Ishikawa (cell line): ENCODE data around the gene TMEM253.
A peak's percentile ranks its signal among the peaks of the same experiment; 100 is the strongest.

ENCODE experiments used
- CEBPB ChIP-seq: IDR thresholded peaks from 2 replicates; pipeline ENCODE4 v1.6.1; 2012
- CREB1 ChIP-seq: IDR thresholded peaks from 2 replicates; pipeline ENCODE4 v1.6.1; 2012; ENCODE audit warnings: low read depth
- EGR1 ChIP-seq: IDR thresholded peaks from 2 replicates; pipeline ENCODE4 v1.6.1; 2012
- EP300 ChIP-seq: IDR thresholded peaks from 2 replicates; pipeline ENCODE4 v1.6.1; 2012; ENCODE audit warnings: borderline replicate concordance
- FOXM1 ChIP-seq: IDR thresholded peaks from 2 replicates; pipeline ENCODE4 v1.6.1; 2012; ENCODE audit warnings: low read depth, borderline replicate concordance
- MAX ChIP-seq: IDR thresholded peaks from 2 replicates; pipeline ENCODE4 v1.6.1; 2012
- NFIC ChIP-seq: IDR thresholded peaks from 2 replicates; pipeline ENCODE4 v1.6.1; 2012
- RAD21 ChIP-seq: IDR thresholded peaks from 2 replicates; pipeline ENCODE4 v1.6.1; 2012; ENCODE audit warnings: low read depth
- REST ChIP-seq: IDR thresholded peaks from 2 replicates; pipeline ENCODE4 v1.6.1; 2012; ENCODE audit warnings: low read depth, mild to moderate bottlenecking
- TAF1 ChIP-seq: IDR thresholded peaks from 2 replicates; pipeline ENCODE4 v1.6.1; 2012; ENCODE audit warnings: low read depth, mild to moderate bottlenecking
- TCF12 ChIP-seq: IDR thresholded peaks from 2 replicates; pipeline ENCODE4 v1.6.1; 2012; ENCODE audit warnings: low read depth
- TEAD4 ChIP-seq: IDR thresholded peaks from 2 replicates; pipeline ENCODE4 v1.6.1; 2012
- YY1 ChIP-seq: IDR thresholded peaks from 2 replicates; pipeline ENCODE4 v1.6.1; 2012; ENCODE audit warnings: low read depth
- ZBTB7A ChIP-seq: IDR thresholded peaks from 2 replicates; pipeline ENCODE4 v1.6.1; 2012; ENCODE audit warnings: low read depth
- TF ChIP-seq, protein P1 (sequence below): IDR thresholded peaks from 2 replicates; pipeline ENCODE4 v1.6.1; 2012

TMEM253 gene

GRCh38 chr14:21103411-21103709 lies 2.5 kb downstream of the TMEM253 start:
- TF ChIP-seq, protein P1, sequence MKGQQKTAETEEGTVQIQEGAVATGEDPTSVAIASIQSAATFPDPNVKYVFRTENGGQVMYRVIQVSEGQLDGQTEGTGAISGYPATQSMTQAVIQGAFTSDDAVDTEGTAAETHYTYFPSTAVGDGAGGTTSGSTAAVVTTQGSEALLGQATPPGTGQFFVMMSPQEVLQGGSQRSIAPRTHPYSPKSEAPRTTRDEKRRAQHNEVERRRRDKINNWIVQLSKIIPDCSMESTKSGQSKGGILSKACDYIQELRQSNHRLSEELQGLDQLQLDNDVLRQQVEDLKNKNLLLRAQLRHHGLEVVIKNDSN, result peak; percentile 84
- TF ChIP-seq CREB1 (peak; percentile 51; the same call in 1 of the 2 replicates), REST (no peak), EP300 (no peak)

DNA sequence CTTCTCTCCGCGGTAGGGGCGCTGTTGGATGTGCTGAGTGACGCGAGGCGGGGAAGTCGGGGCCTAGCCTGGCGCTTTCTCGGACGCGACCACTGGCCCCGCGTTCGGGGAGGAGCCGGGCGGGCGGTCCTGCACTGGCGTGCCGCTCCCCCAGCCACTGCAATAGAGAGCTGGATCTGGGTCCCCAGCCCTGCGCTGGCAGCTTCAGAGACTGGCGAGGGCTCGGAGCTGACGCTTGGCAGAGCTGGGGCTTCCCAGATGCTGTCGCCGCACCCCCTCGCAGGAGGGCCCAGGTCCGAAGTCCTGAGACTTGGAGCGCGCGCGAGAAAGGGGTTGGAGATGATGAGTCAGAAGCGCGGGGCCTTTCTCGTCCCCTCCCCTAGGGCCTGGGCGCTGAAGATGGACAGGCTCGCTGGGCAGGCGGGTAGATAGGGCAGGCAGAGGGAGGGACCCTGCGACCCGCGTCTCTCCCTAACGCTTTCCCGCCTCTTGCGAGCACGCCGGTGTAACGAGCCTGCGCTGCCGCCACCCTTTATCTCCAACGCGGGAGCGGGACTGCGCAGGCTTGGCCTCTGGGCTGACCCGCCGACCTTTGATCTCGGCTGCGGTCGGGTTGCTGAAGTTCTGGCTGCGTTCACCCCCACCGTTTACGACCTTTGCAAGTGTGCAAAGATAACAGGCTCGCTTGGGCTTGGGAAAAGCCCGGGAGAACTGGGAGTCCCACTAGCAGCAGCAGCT lies 3.0 kb downstream of the TMEM253 start:
- TF ChIP-seq TCF12 (no peak), NFIC (no peak), RAD21 (peak; percentile 31; the same call in 1 of the 2 replicates), EGR1 (no peak), MAX (peak; percentile 86), CREB1 (no peak), EP300 (peak; percentile 74; the same call in 1 of the 2 replicates), FOXM1 (peak; percentile 33; the same call in 1 of the 2 replicates), CEBPB (no peak; the same call in 1 of the 2 replicates), TEAD4 (peak; percentile 37; the same call in 1 of the 2 replicates), YY1 (peak; percentile 42; the same call in 1 of the 2 replicates), TAF1 (peak; percentile 79), REST (no peak), ZBTB7A (peak; percentile 63; the same call in 1 of the 2 replicates)
- TF ChIP-seq, protein P1, result 0 out of 2 replicates have a peak, but pooled peaks have one; percentile 16

GRCh38 chr14:21104448-21105060 lies 3.7 kb downstream of the TMEM253 start:
- TF ChIP-seq RAD21 (peak; percentile 82), ZBTB7A (no peak)

DNA sequence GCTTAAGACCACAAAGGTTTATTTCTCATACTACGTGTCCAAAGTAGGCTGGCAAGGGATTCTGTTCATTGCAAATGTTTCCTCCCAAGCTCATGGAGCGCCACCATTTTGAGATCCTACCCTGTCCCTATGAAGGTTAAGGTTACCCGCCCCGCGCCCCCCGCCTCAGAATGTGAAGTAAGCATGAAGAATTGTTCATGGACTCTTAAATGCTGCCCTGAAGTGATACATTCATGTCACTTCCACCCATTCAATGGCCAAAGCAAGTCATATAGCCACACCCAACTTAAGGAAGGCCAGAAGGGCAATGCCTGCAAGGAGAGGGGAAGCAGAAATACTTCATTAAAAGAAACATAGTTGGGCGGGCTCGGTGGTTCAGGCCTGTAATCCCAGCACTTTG lies 4.2 kb downstream of the TMEM253 start:
- TF ChIP-seq TEAD4 (no peak), NFIC (no peak), EP300 (no peak), FOXM1 (no peak), MAX (no peak), TCF12 (no peak), EGR1 (no peak), RAD21 (no peak), CREB1 (no peak)

GRCh38 chr14:21106176-21106497 lies 5.3 kb downstream of the TMEM253 start:
- TF ChIP-seq CREB1, result no peak
- TF ChIP-seq EP300, result no peak
- TF ChIP-seq NFIC, result no peak
- no peak for TF ChIP-seq RAD21
- TF ChIP-seq MAX, result no peak
- TF ChIP-seq TCF12, result no peak
- TF ChIP-seq REST, result no peak
